Thoracic aorta (tissue), 2 donors: ENCODE measurements around the gene TMEM43. TPM values are rescaled to one million over a fixed set of nuclear protein-coding genes. Genes with fewer than 3 reads are reported as not detected.

Source experiments
- ATAC-seq: fragments of 150-250 bp; one replicate; pipeline ENCODE4 v1.8.0; 2017; ENCODE audit warnings: low read depth; ENCODE audit not compliant: insufficient number of reproducible peaks, low FRiP score
- DNase-seq: peaks from one replicate; pipeline ENCODE4 v3.0.0-alpha.2; 2020; ENCODE audit warnings: low spot score
- H3K27ac ChIP-seq, 2 donors: fragments of 200-600 bp; sonication (generic); 1 replicate in 1 of 2; 2 replicates in 1 of 2; pipeline ENCODE4 v1.5.1; 2016; ENCODE audit warnings: mild to moderate bottlenecking in 2 of 2, moderate library complexity in 2 of 2
- H3K27me3 ChIP-seq: fragments of 200-600 bp; sonication (generic); replicated peaks from 2 replicates; pipeline ENCODE4 v1.6.0; 2016; ENCODE audit warnings: mild to moderate bottlenecking; ENCODE audit not compliant: insufficient read depth
- H3K36me3 ChIP-seq: fragments of 200-600 bp; sonication (generic); one replicate; pipeline ENCODE4 v1.5.1; 2016
- H3K4me1 ChIP-seq, 2 donors: fragments of 200-600 bp; sonication (generic); 1 replicate in 1 of 2; 2 replicates in 1 of 2; pipeline versions ENCODE4 v1.5.1 to v1.6.0; 2016; ENCODE audit warnings: low read depth in 2 of 2, mild to moderate bottlenecking in 1 of 2; ENCODE audit not compliant: control insufficient read depth in 1 of 2
- H3K4me3 ChIP-seq: fragments of 200-600 bp; sonication (generic); 2 replicates; pipeline ENCODE4 v1.5.1; 2016; ENCODE audit warnings: mild to moderate bottlenecking
- H3K9me3 ChIP-seq: fragments of 200-600 bp; sonication (generic); 2 replicates; pipeline ENCODE4 v1.5.1; 2016
- total RNA-seq, 2 donors: library from RNA; depleted of rRNA; stranded (reverse); fragments of >200 nt; gene quantifications; one replicate each; pipeline versions ENCODE4 v1.1.0 to v1.2.3, GENCODE V29; 2016
- TF ChIP-seq, protein P1 (sequence below): fragments of 200-600 bp; sonication (generic); IDR thresholded peaks from one replicate; pipeline ENCODE4 v1.5.1; 2019; ENCODE audit warnings: antibody characterized with exemption

The TMEM43 gene
- total RNA-seq, 2 donors from 2014 or later = 161 to 195 TPM

DNA sequence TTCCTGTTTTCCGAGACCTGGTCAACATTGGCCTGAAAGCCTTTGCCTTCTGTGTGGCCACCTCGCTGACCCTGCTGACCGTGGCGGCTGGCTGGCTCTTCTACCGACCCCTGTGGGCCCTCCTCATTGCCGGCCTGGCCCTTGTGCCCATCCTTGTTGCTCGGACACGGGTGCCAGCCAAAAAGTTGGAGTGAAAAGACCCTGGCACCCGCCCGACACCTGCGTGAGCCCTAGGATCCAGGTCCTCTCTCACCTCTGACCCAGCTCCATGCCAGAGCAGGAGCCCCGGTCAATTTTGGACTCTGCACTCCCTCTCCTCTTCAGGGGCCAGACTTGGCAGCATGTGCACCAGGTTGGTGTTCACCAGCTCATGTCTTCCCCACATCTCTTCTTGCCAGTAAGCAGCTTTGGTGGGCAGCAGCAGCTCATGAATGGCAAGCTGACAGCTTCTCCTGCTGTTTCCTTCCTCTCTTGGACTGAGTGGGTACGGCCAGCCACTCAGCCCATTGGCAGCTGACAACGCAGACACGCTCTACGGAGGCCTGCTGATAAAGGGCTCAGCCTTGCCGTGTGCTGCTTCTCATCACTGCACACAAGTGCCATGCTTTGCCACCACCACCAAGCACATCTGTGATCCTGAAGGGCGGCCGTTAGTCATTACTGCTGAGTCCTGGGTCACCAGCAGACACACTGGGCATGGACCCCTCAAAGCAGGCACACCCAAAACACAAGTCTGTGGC is 16.9 kb downstream of the TMEM43 start:
- Histone ChIP-seq H3K4me1 (peaks cover 53 to 91% of the 10 kb centered on the region in 2 donors), H3K27me3 (no peaks in the 10 kb centered on the region), H3K9me3 (no peaks in the 10 kb centered on the region), H3K36me3 (peaks cover 24% of the 10 kb centered on the region), H3K4me3 (no peak overlapping the region), H3K27ac (peak overlapping the region; percentile 94 to 98)
- DNase-seq (no peak), ATAC-seq (no peak)
- TF ChIP-seq, protein P1, sequence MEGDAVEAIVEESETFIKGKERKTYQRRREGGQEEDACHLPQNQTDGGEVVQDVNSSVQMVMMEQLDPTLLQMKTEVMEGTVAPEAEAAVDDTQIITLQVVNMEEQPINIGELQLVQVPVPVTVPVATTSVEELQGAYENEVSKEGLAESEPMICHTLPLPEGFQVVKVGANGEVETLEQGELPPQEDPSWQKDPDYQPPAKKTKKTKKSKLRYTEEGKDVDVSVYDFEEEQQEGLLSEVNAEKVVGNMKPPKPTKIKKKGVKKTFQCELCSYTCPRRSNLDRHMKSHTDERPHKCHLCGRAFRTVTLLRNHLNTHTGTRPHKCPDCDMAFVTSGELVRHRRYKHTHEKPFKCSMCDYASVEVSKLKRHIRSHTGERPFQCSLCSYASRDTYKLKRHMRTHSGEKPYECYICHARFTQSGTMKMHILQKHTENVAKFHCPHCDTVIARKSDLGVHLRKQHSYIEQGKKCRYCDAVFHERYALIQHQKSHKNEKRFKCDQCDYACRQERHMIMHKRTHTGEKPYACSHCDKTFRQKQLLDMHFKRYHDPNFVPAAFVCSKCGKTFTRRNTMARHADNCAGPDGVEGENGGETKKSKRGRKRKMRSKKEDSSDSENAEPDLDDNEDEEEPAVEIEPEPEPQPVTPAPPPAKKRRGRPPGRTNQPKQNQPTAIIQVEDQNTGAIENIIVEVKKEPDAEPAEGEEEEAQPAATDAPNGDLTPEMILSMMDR = no peak

DNA sequence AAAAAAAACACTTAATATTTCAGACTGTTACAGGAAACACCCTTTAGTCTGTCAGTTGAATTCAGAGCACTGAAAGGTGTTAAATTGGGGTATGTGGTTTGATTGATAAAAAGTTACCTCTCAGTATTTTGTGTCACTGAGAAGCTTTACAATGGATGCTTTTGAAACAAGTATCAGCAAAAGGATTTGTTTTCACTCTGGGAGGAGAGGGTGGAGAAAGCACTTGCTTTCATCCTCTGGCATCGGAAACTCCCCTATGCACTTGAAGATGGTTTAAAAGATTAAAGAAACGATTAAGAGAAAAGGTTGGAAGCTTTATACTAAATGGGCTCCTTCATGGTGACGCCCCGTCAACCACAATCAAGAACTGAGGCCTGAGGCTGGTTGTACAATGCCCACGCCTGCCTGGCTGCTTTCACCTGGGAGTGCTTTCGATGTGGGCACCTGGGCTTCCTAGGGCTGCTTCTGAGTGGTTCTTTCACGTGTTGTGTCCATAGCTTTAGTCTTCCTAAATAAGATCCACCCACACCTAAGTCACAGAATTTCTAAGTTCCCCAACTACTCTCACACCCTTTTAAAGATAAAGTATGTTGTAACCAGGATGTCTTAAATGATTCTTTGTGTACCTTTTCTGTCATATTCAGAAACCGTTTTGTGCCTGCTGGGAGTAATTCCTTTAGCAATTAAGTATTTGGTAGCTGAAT is 17.9 kb downstream of the TMEM43 start:
- Histone ChIP-seq H3K27ac (peak overlapping the region; percentile 94 to 98), H3K4me3 (no peak overlapping the region), H3K27me3 (no peaks in the 10 kb centered on the region), H3K4me1 (peaks cover 48 to 88% of the 10 kb centered on the region in 2 donors), H3K36me3 (peaks cover 24% of the 10 kb centered on the region), H3K9me3 (no peaks in the 10 kb centered on the region)
- ATAC-seq (no peak), DNase-seq (no peak)
- TF ChIP-seq, protein P1 = no peak

DNA sequence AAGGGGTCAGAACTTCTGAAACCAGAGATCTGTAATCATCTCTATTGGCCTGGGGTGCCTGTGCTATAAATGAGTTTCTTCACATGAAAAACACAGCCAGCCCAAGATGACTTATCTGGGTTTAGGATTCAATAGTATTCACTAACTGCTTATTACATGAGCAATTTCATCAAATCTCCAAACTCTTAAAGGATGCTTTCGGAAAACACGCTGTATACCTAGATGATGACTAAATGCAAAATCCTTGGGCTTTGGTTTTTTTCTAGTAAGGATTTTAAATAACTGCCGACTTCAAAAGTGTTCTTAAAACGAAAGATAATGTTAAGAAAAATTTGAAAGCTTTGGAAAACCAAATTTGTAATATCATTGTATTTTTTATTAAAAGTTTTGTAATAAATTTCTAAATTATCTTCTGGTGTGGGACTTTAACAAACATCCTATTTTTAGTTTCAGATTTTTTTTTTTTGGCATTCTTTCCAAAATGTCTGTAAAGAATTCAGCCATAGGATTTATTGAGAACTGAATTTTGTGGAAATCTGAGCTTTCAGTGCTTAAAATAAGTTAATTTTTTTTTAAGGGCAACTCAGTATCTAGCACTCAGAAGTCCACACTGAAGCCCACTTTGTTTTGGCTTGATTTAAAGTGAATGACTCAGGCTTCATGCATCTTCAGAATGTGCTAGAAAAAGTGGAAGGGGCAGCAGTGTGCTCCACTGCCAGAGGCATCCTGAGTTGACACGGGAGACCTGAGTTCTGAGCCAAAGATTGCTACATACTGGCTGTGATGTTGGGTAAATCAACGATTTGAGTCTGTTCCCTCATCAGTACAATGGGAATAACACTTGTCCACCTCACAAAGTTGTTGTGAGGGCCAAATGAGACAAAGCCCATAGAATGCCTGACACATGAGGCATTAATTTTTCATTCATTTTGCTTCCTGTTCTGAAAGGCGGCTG is 18.7 kb downstream of the TMEM43 start:
- Histone ChIP-seq H3K4me3 (peak overlapping the region; percentile 61), H3K27me3 (no peaks in the 10 kb centered on the region), H3K9me3 (no peaks in the 10 kb centered on the region), H3K36me3 (peaks cover 24% of the 10 kb centered on the region), H3K4me1 (peaks cover 53 to 87% of the 10 kb centered on the region in 2 donors), H3K27ac (peak overlapping the region; percentile 94 to 98)
- DNase-seq (no peak), ATAC-seq (peak; percentile 87)
- TF ChIP-seq, protein P1 = no peak

DNA sequence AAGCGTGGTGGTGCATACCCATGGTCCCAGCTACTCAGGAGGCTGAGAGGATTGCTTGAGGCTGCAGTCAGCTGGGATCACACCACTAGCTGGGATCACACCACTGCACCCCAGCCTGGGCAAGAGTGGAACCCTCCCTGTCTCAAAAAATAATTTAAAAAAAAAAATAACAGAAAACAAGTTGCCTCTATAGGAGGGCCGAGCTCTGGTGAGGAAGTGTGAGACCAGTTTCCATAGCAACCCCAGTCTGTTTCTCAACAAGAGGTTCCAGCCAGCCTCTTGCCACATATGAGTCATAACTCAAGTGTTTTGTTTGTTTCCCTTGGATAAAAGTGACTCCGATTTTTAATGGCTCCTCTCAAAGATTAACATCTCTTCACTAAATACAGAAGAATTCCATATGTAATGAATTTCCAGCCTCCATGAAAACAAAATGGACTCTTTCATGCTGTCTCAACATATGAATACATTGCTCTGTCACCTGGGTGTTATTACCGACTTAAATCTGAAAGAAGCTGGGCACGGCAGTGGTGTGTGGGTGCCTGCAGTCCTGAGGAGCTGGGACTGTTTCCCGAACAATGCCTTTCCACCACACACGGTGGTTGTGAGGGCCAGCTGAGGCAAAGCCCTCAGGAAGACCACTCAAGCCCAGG is 19.7 kb downstream of the TMEM43 start:
- H3K4me1 ChIP-seq = peaks cover 53 to 84% of the 10 kb centered on the region in 2 donors
- peak; percentile 68 for DNase-seq
- H3K9me3 ChIP-seq = no peaks in the 10 kb centered on the region
- ATAC-seq = peak; percentile 98
- peak overlapping the region; percentile 61 for H3K4me3 ChIP-seq
- H3K36me3 ChIP-seq = peaks cover 13% of the 10 kb centered on the region
- H3K27ac ChIP-seq = peak overlapping the region; percentile 94 to 98
- TF ChIP-seq, protein P1 = no peak
- H3K27me3 ChIP-seq = no peaks in the 10 kb centered on the region
